ENCODE data around the gene ALX3. TPM values are rescaled to one million over a fixed set of nuclear protein-coding genes. Genes with fewer than 3 reads are reported as not detected.

Gene ALX3
- not detected in 2 replicates for total RNA-seq

DNA sequence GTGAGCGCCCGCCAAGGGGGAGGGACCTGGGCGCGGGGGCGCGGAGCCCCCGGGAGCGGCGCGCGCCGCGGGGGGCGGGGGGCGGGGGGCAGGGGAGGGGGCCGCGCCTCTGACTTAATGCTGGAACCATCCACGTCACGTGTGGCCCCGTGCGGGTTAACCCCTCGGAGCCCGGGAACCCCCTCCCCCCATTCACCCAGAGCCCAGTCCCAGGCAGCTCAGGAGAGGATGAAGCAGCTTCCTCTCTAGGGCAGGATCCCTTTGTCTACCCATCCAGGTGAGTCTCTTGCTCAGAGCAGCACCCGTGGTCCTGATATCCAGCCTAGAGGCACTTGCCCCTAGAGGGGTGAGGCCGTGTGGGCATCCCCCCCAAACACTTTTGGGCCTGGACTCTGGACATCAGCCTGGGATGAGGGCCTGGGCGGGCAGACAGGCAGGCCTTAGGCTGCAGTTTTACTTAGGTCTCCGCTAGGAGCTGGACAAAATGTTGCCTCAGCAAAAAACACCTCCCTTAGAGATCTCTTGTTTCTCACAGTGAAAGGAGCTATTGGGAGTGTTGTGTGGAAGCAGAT lies at the start of gene ALX3:
TSS of gene ALX3 (minus strand) at position 2 of the 572 bp plus-strand sequence. CDS start 60 bp downstream, outside the sequence.

DNA sequence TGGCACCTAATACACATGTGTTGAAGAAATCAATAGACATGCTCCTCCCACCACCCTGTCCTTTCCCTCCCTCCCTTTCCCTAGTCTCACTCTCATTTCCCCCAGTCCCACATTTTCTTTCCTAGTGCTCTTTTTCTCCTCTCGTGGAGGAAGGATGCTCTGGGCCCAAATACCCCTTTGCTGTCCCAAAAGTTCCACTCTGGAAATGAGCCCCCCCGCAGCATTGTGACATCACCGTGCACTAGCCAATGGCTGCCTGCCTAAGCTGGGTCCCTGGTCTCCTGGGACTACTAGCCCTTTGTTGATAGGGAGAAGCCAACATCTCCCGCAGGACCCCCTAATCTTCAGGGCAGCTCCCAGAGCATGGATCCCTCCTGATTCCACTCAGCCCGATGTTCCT lies 41.7 kb upstream of the ALX3 start, which contains the start of gene UBL4B:
TSS of gene UBL4B (plus strand) at position 301 of the 400 bp plus-strand sequence. CDS start at position 393, 92 bp downstream.

DNA sequence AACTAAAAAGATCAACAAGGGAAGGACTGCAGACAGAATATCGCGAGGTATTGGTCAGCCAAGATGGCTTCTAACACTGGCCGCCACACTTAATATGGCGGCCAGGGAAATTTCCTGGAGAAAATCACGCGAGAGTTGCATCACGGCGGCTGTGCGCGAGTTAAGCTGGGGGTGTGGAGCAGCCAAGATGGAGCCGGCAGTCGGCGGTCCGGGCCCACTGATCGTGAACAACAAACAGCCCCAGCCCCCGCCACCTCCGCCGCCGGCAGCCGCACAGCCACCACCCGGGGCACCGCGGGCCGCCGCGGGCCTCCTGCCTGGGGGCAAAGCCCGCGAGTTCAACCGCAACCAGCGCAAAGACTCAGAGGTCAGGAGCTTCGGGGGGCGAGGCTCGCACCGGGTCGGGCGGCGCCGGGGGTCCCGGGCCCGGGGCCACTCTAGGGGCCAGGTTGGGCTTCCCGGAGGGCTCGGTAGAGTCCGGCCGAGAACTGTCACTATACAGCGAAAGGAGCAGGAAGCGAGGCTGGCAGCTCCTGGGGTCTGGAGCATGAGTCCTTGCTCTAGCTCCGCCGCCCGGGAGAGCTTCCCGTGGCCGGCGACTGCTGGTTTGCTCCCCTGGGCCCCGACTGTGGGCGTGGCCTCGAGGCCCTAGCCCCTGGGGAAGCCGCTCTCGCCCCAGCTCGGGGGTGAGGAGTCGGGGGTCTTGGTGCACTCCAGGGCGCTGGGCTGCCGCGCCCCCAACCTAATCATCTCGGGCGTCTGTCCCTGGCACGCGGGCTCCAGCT lies 35.8 kb downstream of the ALX3 start, which contains the start of gene STRIP1:
TSS of gene STRIP1 (plus strand) at position 174 of the 785 bp plus-strand sequence. CDS start at position 188, 14 bp downstream.

Other genes starting within 250 kb of the ALX3 start
- 28.8 and 148 TPM in 2 replicates for gene CSF1, start 159.8 kb downstream of the ALX3 start, total RNA-seq
- gene AHCYL1, start 85.9 kb downstream of the ALX3 start, total RNA-seq = 67.3 and 70.9 TPM in 2 replicates
- 47.5 and 58.8 TPM in 2 replicates for gene STRIP1, start 36.0 kb downstream of the ALX3 start, total RNA-seq
- not detected in 2 replicates for gene UBL4B, start 41.8 kb upstream of the ALX3 start, total RNA-seq
- 0.14 TPM in 1 of 2 replicates, not detected in the other for gene SLC6A17, start 79.8 kb upstream of the ALX3 start, total RNA-seq
- 0.44 and 1.3 TPM in 2 replicates for gene KCNC4, start 139.6 kb upstream of the ALX3 start, total RNA-seq

All from placental pericyte (primary cell).